Measurements from ENCODE around the gene SOX14.

DNA sequence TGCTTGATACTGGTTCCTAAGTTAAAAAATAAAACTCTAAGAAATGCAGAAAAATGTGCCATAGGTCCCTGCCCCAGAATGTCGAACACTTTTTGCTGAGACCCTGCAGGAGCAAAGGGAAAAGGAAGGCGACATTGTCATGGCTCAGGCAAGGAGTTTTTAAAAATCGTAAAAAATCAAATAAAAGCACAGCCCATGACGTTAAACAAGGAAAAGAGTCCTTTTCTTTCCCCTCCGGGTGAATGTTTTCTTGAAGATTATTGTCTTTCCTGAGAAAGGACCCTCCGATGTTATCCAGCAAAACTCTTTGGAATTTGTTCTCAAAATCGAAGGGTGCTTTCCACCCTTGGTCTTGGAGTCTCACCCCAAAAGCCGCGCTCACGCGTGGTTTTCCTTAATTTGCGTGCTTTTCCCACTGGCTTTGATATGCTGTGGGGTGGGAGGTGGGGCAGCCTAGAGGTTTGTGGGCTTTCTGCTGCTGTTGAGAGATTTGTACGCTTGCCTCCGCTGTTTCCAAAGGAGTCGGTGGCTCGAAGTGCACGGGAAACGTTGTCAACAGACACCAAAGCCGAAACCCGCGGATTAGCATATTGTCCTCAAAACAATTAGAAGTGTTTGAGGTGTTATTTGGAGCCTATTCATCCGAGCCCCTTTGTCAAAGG lies 2.9 kb downstream of the SOX14 start:
- TF ChIP-seq CHD1 (IDR thresholded peaks at IDR 0.05; ENCODE audit: low read depth, low read length) (no peak), POLR2A (IDR thresholded peaks at IDR 0.05; ENCODE audit: low read depth, low read length) (no peak), MAFK (IDR thresholded peaks at IDR 0.05; ENCODE audit: low read depth, low read length) (no peak), CEBPB (IDR thresholded peaks at IDR 0.05; ENCODE audit: low read depth, low read length) (no peak)
- TF ChIP-seq, protein P1, sequence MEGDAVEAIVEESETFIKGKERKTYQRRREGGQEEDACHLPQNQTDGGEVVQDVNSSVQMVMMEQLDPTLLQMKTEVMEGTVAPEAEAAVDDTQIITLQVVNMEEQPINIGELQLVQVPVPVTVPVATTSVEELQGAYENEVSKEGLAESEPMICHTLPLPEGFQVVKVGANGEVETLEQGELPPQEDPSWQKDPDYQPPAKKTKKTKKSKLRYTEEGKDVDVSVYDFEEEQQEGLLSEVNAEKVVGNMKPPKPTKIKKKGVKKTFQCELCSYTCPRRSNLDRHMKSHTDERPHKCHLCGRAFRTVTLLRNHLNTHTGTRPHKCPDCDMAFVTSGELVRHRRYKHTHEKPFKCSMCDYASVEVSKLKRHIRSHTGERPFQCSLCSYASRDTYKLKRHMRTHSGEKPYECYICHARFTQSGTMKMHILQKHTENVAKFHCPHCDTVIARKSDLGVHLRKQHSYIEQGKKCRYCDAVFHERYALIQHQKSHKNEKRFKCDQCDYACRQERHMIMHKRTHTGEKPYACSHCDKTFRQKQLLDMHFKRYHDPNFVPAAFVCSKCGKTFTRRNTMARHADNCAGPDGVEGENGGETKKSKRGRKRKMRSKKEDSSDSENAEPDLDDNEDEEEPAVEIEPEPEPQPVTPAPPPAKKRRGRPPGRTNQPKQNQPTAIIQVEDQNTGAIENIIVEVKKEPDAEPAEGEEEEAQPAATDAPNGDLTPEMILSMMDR (conservative IDR thresholded peaks at IDR 0.05; ENCODE audit: low read depth, low read length): no peak
- TF ChIP-seq, protein P2, sequence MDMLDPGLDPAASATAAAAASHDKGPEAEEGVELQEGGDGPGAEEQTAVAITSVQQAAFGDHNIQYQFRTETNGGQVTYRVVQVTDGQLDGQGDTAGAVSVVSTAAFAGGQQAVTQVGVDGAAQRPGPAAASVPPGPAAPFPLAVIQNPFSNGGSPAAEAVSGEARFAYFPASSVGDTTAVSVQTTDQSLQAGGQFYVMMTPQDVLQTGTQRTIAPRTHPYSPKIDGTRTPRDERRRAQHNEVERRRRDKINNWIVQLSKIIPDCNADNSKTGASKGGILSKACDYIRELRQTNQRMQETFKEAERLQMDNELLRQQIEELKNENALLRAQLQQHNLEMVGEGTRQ (IDR thresholded peaks at IDR 0.05; ENCODE audit: low read depth, low read length): no peak

Measured in IMR-90 (cell line).